NT2/D1 (cell line): ENCODE results near the gene ZCWPW1.
"Not testable (repeated sequence)": the region's sequence is repeated elsewhere in the genome, so short reads cannot be mapped to it uniquely, and the experiment has no call there.

Experiments
- DNase-seq: peaks from one replicate; pipeline ENCODE4 v3.0.0-alpha.2; 2011; ENCODE audit warnings: low read depth, low spot score
- H3K27me3 ChIP-seq: 2 replicates; pipeline ENCODE4 v1.6.0; 2011; ENCODE audit warnings: mild to moderate bottlenecking; ENCODE audit not compliant: insufficient read length, insufficient read depth
- H3K36me3 ChIP-seq: 2 replicates; pipeline ENCODE4 v1.6.1; 2011; ENCODE audit warnings: mild to moderate bottlenecking, low read length, mixed read lengths; ENCODE audit not compliant: insufficient read depth, insufficient read length
- H3K4me1 ChIP-seq: 2 replicates; pipeline ENCODE4 v1.5.1; 2011; ENCODE audit not compliant: insufficient read depth, insufficient read length
- H3K4me3 ChIP-seq: 2 replicates; pipeline ENCODE4 v1.5.1; 2011; ENCODE audit warnings: low read depth; ENCODE audit not compliant: insufficient read length
- H3K9ac ChIP-seq: 2 replicates; pipeline ENCODE4 v1.6.0; 2011; ENCODE audit warnings: low read depth; ENCODE audit not compliant: insufficient read length
- H3K9me3 ChIP-seq: 2 replicates; pipeline ENCODE4 v1.5.1; 2011; ENCODE audit warnings: mild to moderate bottlenecking, low read length; ENCODE audit not compliant: insufficient read depth
- SUZ12 ChIP-seq: IDR thresholded peaks from 2 replicates; pipeline ENCODE4 v1.6.1; 2011; ENCODE audit not compliant: insufficient read length, insufficient read depth; ENCODE audit errors: extremely low read depth
- YY1 ChIP-seq: IDR thresholded peaks from 2 replicates; pipeline ENCODE4 v1.6.1; 2011; ENCODE audit not compliant: insufficient read length, insufficient read depth
- ZNF274 ChIP-seq: IDR thresholded peaks from 2 replicates; pipeline ENCODE4 v1.6.1; 2011; ENCODE audit warnings: mild to moderate bottlenecking, low read depth, low read length

ZCWPW1 gene

GRCh38 chr7:100389437-100390088 lies 38.9 kb downstream of the ZCWPW1 start:
- H3K4me3 ChIP-seq: no peak overlapping the region
- H3K27me3 ChIP-seq: no peaks in the 10 kb centered on the region
- H3K36me3 ChIP-seq: no peaks in the 10 kb centered on the region
- no peak overlapping the region for H3K9ac ChIP-seq
- TF ChIP-seq ZNF274: no peak
- TF ChIP-seq YY1: no peak
- no peak for TF ChIP-seq SUZ12
- peaks cover 8% of the 10 kb centered on the region for H3K4me1 ChIP-seq
- H3K9me3 ChIP-seq: no peaks in the 10 kb centered on the region
- no peak for DNase-seq

DNA sequence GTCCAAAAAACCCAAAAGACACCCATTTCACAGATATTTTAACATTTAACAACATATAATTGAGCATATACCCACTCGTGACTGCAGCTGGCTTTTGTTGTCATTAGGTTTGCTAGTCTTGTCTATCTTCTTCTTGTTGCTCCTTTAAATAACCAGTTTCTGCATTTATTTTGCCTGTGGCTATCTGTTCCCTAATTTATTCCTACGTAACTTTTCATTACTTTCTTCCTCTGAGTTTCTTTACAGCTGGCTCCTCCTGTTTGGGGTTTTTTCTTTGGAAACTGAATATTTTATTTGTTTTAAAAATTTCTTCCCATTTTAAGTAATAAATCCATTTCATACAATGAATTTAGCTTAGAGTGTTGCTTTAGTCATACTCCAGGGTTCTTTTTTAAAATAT lies 40.8 kb downstream of the ZCWPW1 start:
- Histone ChIP-seq H3K27me3 (no peaks in the 10 kb centered on the region), H3K4me1 (peaks cover 8% of the 10 kb centered on the region), H3K4me3 (no peak overlapping the region)

GRCh38 chr7:100386940-100387339 lies 41.6 kb downstream of the ZCWPW1 start:
- no peak for DNase-seq
- TF ChIP-seq ZNF274: no peak
- no peak for TF ChIP-seq SUZ12
- no peak for TF ChIP-seq YY1
- Histone ChIP-seq H3K9me3 (no peaks in the 10 kb centered on the region), H3K27me3 (no peaks in the 10 kb centered on the region), H3K4me3 (no peak overlapping the region), H3K4me1 (peaks cover 8% of the 10 kb centered on the region), H3K9ac (no peak overlapping the region), H3K36me3 (no peaks in the 10 kb centered on the region)

More for the DNA sequence above, 40.8 kb downstream of the ZCWPW1 start:
- no peak for TF ChIP-seq ZNF274
- TF ChIP-seq SUZ12: no peak
- no peak for TF ChIP-seq YY1
- Histone ChIP-seq H3K36me3 (no peaks in the 10 kb centered on the region), H3K9ac (no peak overlapping the region), H3K9me3 (no peaks in the 10 kb centered on the region)
- DNase-seq: no peak

DNA sequence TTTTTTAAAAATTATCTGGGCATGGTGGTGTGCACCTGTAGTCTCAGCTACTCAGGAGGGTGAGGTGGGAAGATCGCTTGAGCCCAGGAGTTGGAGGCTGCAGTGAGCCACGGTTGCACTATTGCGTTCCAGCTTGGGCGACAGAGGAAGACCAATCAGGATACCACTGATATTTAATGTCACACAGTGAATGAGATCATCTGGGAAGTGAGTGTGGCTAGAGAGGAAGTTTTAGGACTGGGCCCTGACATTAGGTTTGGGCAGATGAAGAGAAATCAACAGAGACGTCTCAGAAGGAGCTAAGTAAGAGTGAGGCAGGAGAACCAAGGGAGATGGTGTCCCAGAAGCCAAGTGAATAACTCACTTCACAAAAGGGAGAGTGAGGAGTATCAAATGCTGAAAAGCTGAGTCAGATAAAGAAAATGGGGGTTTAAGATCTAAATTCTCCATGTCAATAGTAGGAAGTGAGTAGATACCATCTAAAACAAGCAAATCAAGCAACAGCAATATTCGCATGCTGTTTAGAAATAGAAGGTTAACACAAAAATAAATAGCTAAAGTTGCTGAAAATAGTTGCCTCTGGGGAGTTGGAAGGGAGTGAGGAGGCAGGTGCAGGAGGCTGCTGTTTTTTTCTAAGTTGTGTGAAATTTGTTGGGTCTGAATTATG lies 43.7 kb downstream of the ZCWPW1 start:
- H3K9ac ChIP-seq: no peak overlapping the region
- H3K27me3 ChIP-seq: no peaks in the 10 kb centered on the region
- no peaks in the 10 kb centered on the region for H3K36me3 ChIP-seq
- peaks cover 2% of the 10 kb centered on the region for H3K4me1 ChIP-seq
- no peaks in the 10 kb centered on the region for H3K9me3 ChIP-seq
- TF ChIP-seq SUZ12 (no peak), ZNF274 (no peak), YY1 (no peak)
- DNase-seq: no peak
- H3K4me3 ChIP-seq: no peak overlapping the region

- not testable (repeated sequence) for H3K36me3 ChIP-seq, H3K4me3 ChIP-seq
Observed at GRCh38 chr7:100382234-100382853, 46.2 kb downstream of the ZCWPW1 start.

GRCh38 chr7:100381531-100382233 lies 46.8 kb downstream of the ZCWPW1 start:
- not testable (repeated sequence) for H3K4me3 ChIP-seq, DNase-seq, H3K27me3 ChIP-seq, H3K36me3 ChIP-seq, H3K9me3 ChIP-seq, H3K4me1 ChIP-seq, H3K9ac ChIP-seq

More at GRCh38 chr7:100382234-100382853, 46.2 kb downstream of the ZCWPW1 start:
- not testable (repeated sequence) for H3K9me3 ChIP-seq, DNase-seq, H3K27me3 ChIP-seq, H3K4me1 ChIP-seq, H3K9ac ChIP-seq

DNA sequence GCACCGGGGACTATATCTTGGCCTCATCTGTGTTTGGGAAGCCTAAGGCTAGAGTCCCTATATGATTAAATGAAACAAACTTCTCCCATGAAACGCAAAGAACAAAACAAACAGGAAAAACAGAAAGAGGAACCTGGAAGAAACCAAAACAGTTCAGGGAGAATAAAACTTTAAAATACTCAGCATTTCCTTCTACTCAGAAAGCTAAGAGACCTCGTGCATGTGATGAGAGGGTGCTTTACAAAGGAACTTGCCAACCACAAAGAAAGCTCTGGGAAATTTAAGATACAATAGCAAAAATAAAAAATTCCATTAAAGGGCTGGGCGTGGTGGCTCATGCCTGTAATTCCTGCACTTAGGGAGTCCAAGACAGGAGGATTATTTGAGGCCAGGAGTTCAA lies 48.3 kb downstream of the ZCWPW1 start:
- Histone ChIP-seq H3K27me3 (no peaks in the 10 kb centered on the region), H3K9ac (no peak overlapping the region), H3K4me3 (no peak overlapping the region), H3K4me1 (peaks cover under 1% of the 10 kb centered on the region), H3K9me3 (no peaks in the 10 kb centered on the region), H3K36me3 (no peaks in the 10 kb centered on the region)
- TF ChIP-seq SUZ12: no peak
- TF ChIP-seq YY1: no peak
- TF ChIP-seq ZNF274: no peak
- DNase-seq: no peak
